ENCODE data around the gene BMI1. TPM values are rescaled to one million over a fixed set of nuclear protein-coding genes. Genes with fewer than 3 reads are reported as not detected.

BMI1 gene
- polyA plus RNA-seq, 3 donors from 2014 or later = 23.4 to 52.9 (median 29.6) TPM

- Mint-ChIP-seq H3K36me3 (no peaks in the 10 kb centered on the region), H3K9me3 (no peaks in the 10 kb centered on the region), H3K27me3 (ENCODE audit: low read depth in 3 of 3) (peaks cover 0 to 6% (median 0%) of the 10 kb centered on the region in 3 donors), H3K4me1 (peaks cover 0 to 15% of the 10 kb centered on the region in 2 donors), H3K4me3 (no peak overlapping the region), H3K27ac (no peak overlapping the region)
- DNase-seq = no peak
These were observed 48.1 kb downstream of the BMI1 start for GRCh38 chr10:22368981-22369380.

DNA sequence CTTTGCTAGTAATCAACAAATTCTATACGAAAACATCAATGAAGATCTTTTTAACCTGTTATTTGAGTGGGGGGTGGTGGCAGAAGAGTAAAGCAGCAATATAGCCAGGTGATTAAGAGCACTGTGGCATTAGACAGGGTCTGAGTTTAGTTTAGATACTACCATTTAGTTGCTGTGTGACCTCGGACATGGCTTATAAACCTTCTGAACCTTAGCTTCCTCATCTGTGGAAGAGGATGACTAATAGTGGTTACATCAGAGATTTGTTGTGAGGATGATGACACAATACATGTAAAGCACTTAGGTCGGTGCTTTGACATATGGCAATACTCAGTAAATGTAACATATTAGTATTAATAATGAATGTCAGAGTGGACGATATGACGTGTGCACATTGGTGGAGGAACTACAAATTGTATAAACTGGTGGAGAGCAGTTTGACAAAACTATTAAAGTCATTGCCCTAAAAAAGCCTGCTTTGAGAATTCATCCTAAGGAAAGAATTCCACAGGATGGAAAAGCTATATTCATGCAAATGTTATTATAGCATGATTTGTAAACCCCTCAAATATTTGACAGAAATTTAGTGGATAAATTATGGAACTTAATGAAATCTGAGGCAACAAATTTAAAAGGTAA, 48.7 kb downstream of the BMI1 start:
- no peaks in the 10 kb centered on the region for H3K9me3 Mint-ChIP-seq
- H3K4me3 Mint-ChIP-seq = no peak overlapping the region
- no peak for DNase-seq
- no peaks in the 10 kb centered on the region for H3K36me3 Mint-ChIP-seq
- peaks cover 0 to 6% (median 0%) of the 10 kb centered on the region in 3 donors for H3K27me3 Mint-ChIP-seq (ENCODE audit: low read depth in 3 of 3)
- H3K4me1 Mint-ChIP-seq = peaks cover 0 to 15% of the 10 kb centered on the region in 2 donors
- no peak overlapping the region for H3K27ac Mint-ChIP-seq

DNA sequence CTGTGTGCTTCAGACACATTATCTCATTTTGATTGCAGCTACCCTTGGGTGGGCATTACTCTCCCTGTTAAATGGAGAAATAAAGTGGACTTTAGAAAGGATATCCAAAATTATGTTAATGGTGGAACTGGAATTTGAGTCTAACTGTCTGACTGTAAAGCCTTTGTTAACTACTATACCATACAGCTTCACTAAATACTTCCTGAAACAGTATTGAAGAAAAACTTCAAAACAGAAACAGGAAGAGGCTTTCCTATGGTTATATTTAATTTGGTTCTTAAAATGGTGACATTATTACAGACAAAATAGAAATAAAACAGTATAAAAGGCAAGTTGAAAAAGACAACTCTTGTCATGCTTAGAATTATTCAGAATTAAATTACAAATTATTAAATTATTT, 49.4 kb downstream of the BMI1 start:
- H3K27ac Mint-ChIP-seq = no peak overlapping the region
- no peak overlapping the region for H3K4me3 Mint-ChIP-seq

GRCh38 chr10:22372298-22372697, 51.4 kb downstream of the BMI1 start:
- H3K27me3 Mint-ChIP-seq (ENCODE audit: low read depth in 3 of 3) = peaks cover 0 to 5% (median 2%) of the 10 kb centered on the region in 3 donors
- peaks cover 0 to 8% of the 10 kb centered on the region in 2 donors for H3K4me1 Mint-ChIP-seq
- no peak for DNase-seq
- H3K36me3 Mint-ChIP-seq = no peaks in the 10 kb centered on the region
- peaks cover 0 to 2% (median 0%) of the 10 kb centered on the region in 6 donors for H3K9me3 Mint-ChIP-seq
- no peak overlapping the region for H3K4me3 Mint-ChIP-seq
- no peak overlapping the region for H3K27ac Mint-ChIP-seq

More for the DNA sequence above, 49.4 kb downstream of the BMI1 start:
- no peak for DNase-seq
- Mint-ChIP-seq H3K9me3 (no peaks in the 10 kb centered on the region), H3K36me3 (no peaks in the 10 kb centered on the region), H3K4me1 (peaks cover 0 to 15% of the 10 kb centered on the region in 2 donors), H3K27me3 (ENCODE audit: low read depth in 3 of 3) (peaks cover 0 to 6% (median 0%) of the 10 kb centered on the region in 3 donors)

DNA sequence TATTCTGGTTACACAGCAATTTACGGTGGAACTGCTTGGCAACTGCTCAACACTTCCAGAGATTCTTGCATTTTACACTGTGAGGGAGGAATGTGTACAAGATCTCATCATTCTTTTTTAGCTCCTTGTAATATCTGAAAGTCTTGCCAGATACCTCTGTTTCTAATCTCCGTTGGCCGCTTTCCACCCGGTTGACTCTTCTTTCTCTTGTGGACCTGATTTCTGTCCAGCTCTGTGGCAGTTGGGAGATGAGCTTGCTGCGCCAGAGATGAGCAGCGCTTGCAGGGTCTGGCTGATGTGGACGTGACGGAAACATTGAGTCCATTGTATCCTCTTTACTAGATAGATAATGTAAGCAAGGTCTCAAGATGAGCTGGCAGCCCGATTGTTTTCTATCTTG, 52.0 kb downstream of the BMI1 start:
- peaks cover 0 to 2% of the 10 kb centered on the region in 2 donors for H3K4me1 Mint-ChIP-seq
- no peak for DNase-seq
- peaks cover 0 to 5% (median 2%) of the 10 kb centered on the region in 3 donors for H3K27me3 Mint-ChIP-seq (ENCODE audit: low read depth in 3 of 3)
- no peaks in the 10 kb centered on the region for H3K36me3 Mint-ChIP-seq
- H3K9me3 Mint-ChIP-seq = peaks cover 0 to 2% (median 0%) of the 10 kb centered on the region in 6 donors
- no peak overlapping the region for H3K27ac Mint-ChIP-seq
- H3K4me3 Mint-ChIP-seq = no peak overlapping the region

- H3K4me3 Mint-ChIP-seq = no peak overlapping the region
- H3K9me3 Mint-ChIP-seq = peaks cover 0 to 2% (median 0%) of the 10 kb centered on the region in 6 donors
- no peaks in the 10 kb centered on the region for H3K4me1 Mint-ChIP-seq
- DNase-seq = no peak
- no peaks in the 10 kb centered on the region for H3K36me3 Mint-ChIP-seq
- no peak overlapping the region for H3K27ac Mint-ChIP-seq
- H3K27me3 Mint-ChIP-seq (ENCODE audit: low read depth in 3 of 3) = peaks cover 2 to 5% (median 2%) of the 10 kb centered on the region in 3 donors
These were observed 53.7 kb downstream of the BMI1 start for GRCh38 chr10:22374489-22375126.

DNA sequence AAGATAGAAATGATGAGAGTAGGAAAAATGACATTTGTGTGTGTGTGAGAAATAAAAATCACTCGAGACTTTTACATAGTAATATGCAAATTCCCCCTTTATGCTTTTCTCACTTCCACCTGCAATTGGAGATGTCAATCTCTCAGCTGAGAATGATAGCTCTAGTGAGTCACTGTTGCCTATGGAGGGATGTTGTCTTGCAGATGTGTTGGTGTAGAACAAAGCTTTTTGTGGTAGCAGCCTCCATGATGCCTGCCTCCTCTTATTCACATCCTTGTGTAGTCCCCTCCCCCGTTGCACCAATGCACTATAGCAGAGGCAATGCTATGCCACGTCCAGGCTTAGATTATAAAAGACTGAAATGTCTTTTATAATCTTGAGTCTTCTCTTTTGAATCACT, 58.2 kb downstream of the BMI1 start:
- H3K27me3 Mint-ChIP-seq (ENCODE audit: low read depth in 3 of 3) = peaks cover 2 to 4% (median 2%) of the 10 kb centered on the region in 3 donors
- no peak for DNase-seq
- H3K36me3 Mint-ChIP-seq = no peaks in the 10 kb centered on the region

More for the DNA sequence above, 58.2 kb downstream of the BMI1 start:
- no peak overlapping the region for H3K27ac Mint-ChIP-seq
- peaks cover 0 to 2% (median 0%) of the 10 kb centered on the region in 6 donors for H3K9me3 Mint-ChIP-seq
- H3K4me1 Mint-ChIP-seq = no peaks in the 10 kb centered on the region
- H3K4me3 Mint-ChIP-seq = no peak overlapping the region

Other genes with a start within 250 kb of the BMI1 start
- not detected for gene EBLN1, start 103.1 kb upstream of the BMI1 start, polyA plus RNA-seq
- 100 to 1,000 TPM in 1 of 3 donors, 10 to 100 TPM in 2; 80.5 to 112 (median 82.6) TPM for gene COMMD3, start 4.7 kb upstream of the BMI1 start, polyA plus RNA-seq
- not detected for gene SPAG6, start 24.4 kb downstream of the BMI1 start, polyA plus RNA-seq

All from immature natural killer cell (primary cell).